CD4-positive, CD25-positive, alpha-beta regulatory T cell (primary cell): Measurements from ENCODE around the gene PRKAB1. TPM values are rescaled to one million over a fixed set of nuclear protein-coding genes. Genes with fewer than 3 reads are reported as not detected.

ENCODE experiments used
- polyA plus RNA-seq, 4 donors: library from polyadenylated mRNA; unstranded; fragments of 300-500 nt; fragmentation: Illumina TruSeq; gene quantifications; one replicate each; pipeline ENCODE4 v1.2.3, GENCODE V29; 2021
- total RNA-seq: library from RNA; stranded (reverse); gene quantifications from one replicate; pipeline ENCODE4 v1.2.3, GENCODE V29; 2022

The PRKAB1 gene
- total and polyA plus RNA-seq, 5 donors from 2014 or later: 23.5 to 66.2 (median 50.7) TPM

Other genes starting within 250 kb of the PRKAB1 start
- gene TMEM233, start 74.4 kb upstream of the PRKAB1 start, total RNA-seq: not detected
- not detected for gene TMEM233, start 74.4 kb upstream of the PRKAB1 start, polyA plus RNA-seq
- gene CIT, start 209.2 kb downstream of the PRKAB1 start, total RNA-seq: 6.3 TPM
- gene CIT, start 209.2 kb downstream of the PRKAB1 start, polyA plus RNA-seq: 1 to 10 TPM in 2 of 4 donors, under 1 TPM in 2; 0.32 to 1.2 (median 0.67) TPM